Stromal cell of bone marrow (primary cell): Measurements from ENCODE around the gene MMP17.
"Not testable (repeated sequence)": the region's sequence is repeated elsewhere in the genome, so short reads cannot be mapped to it uniquely, and the experiment has no call there.

ENCODE experiments used
- DNase-seq: peaks from one replicate; pipeline ENCODE4 v3.0.0-alpha.2; 2012; ENCODE audit warnings: low read depth

MMP17 gene

GRCh38 chr12:131800594-131801135 lies 27.5 kb upstream of the MMP17 start:
- DNase-seq = no peak

DNA sequence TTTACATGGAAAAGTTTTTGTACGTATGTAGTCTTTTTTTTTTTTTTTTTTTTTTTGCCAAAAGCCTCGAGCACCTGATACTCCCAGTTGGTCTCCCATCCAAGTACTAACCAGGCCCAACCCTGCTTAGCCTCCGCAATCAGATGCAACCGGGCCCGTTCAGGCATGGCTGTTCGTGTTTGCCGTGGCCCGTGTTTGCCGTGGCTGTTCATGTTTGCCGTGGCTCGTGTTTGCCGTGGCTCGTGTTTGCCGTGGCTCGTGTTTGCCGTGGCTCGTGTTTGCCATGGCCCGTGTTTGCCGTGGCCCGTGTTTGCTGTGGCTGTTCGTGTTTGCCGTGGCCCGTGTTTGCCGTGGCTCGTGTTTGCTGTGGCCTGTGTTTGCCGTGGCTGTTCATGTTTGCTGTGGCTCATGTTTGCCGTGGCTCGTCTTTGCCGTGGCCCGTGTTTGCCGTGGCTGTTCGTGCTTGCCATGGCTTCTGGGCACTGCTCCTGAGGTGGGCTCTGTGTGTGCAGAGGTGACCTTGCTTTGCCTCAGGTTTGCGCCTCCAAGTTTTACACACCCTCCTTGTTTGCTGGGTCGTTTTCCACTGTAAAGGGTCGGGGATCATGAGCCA lies 26.8 kb upstream of the MMP17 start:
- DNase-seq = no peak

DNA sequence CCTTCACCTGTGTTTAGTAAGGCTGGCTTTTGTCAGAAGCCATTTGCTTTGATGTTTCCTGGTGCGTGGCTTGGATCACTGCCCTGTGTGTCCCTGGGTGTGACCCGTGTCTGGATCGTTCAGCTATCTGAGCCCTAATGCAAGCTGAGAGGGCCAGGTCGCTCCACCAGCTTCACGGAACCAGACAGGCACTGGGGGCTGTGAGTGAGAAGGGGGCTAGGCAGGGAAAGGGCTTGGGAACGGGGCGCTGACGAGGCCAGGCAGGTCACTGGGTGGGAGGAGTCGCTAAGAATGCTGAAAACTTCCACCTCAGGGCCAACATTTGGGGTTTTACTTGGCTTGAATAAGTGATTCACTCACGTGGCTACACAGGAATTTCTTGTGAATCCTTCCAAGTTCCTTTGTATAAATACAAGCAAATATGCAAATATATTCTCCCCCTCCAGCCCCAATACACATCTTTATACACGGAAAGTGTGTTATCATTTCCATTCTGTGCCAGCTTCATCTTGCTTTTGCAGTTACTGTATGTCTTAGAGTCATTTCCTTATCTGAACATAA lies 24.2 kb upstream of the MMP17 start:
- DNase-seq = no peak

GRCh38 chr12:131805421-131805820 lies 22.8 kb upstream of the MMP17 start:
- DNase-seq = no peak

DNA sequence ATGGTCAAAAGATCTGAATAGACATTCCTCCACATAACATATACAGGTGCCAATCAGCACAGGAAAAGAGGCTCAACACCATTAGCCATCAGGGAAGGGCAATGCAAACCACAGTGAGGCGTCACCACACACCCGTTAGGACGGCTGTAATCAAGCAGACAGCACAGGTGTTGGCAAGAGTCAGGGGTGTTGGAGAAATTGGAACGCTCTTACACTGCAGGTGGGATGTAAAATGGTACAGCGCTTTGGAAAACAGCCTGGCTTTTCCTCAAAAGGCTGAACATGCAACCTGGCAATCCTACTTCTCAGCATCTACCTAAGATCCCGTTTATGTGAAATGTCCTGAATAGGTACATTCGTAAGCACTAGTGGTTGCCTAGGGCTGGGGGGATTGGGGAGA lies 21.5 kb upstream of the MMP17 start:
- no peak for DNase-seq

- DNase-seq = no peak
Measured at GRCh38 chr12:131808744-131809371, 19.3 kb upstream of the MMP17 start.

GRCh38 chr12:131809476-131810254 lies 18.5 kb upstream of the MMP17 start:
- DNase-seq = not testable (repeated sequence)

- DNase-seq = no peak
Measured at GRCh38 chr12:131810726-131811125, 17.5 kb upstream of the MMP17 start.

GRCh38 chr12:131815131-131815530 lies 13.1 kb upstream of the MMP17 start:
- DNase-seq = no peak

- DNase-seq = peak; percentile 24
Measured at GRCh38 chr12:131816495-131816894, 11.7 kb upstream of the MMP17 start.

GRCh38 chr12:131817241-131817640 lies 11.0 kb upstream of the MMP17 start:
- no peak for DNase-seq

DNA sequence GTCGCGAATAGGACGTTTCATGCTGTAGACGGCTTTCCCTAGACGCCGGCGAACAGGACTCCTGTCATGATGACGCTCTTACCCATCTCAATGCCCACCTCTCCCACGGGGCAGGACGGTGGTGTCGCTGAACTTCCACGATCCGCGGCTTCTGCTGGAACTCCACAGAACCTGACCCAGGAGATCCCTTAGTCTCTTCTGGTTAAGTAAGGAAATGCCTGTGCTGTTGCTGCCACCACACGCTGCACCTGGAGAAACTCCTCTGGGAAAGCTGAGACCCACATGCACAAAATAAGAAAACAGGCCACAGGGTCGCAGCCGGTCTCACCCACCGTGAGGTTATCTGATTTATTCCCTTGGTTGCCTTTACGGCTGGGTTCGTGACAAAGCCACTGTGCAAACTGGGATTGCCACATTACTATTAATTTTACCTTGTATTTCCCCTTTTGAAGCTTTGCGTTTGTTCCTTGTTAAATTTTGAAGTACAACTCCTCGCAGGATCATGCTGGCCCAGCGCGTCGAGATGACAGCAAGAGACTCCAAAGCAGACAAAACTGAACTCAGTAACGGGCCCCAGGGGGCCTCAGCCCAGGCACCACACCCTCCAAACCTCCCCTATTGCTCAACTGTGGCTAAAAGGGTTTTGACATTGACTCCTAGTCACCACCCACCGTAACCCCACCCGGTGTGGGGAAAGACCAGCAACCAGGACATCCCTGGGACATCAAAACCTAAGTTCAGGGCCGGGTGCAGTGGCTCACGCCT lies 9.2 kb upstream of the MMP17 start:
- peak; percentile 37 for DNase-seq

- DNase-seq = no peak
Measured at GRCh38 chr12:131824450-131824849, 3.7 kb upstream of the MMP17 start.

DNA sequence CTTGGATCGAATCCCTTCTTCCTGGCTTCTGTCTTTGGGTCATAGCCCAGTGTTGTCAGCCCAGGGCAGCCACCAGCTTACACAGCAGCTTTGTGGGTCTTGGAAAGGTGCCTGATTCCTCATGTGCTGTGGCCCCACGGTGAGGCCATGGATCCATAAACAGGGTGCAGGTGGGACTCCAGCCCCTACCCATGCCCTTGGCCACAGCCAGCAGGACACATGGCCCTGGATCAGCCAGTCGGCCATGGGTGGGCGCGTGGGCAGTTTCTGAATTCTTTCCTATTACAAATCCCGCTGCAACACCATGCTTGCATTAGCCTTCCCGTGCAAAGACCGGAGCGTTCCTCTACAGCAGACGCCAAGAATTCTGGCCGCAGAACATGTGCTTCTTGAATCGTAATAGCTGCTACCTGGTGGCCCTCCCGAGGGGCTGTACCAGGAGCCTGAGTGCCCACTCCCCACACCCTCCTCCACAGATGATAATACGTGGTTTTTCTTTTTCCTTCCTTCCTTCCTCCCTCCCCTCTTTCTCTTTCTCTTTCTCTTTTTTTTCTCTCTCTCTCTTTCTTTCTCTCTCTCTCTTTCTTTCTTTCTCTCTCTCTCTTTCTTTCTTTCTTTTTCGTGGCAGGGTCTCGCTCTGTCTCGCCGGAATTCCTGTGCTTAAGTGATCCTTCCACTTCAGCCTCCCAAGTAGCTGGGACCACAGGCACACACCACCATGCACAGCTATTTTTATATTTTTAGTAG lies 2.9 kb upstream of the MMP17 start:
- DNase-seq = peak; percentile 60

DNA sequence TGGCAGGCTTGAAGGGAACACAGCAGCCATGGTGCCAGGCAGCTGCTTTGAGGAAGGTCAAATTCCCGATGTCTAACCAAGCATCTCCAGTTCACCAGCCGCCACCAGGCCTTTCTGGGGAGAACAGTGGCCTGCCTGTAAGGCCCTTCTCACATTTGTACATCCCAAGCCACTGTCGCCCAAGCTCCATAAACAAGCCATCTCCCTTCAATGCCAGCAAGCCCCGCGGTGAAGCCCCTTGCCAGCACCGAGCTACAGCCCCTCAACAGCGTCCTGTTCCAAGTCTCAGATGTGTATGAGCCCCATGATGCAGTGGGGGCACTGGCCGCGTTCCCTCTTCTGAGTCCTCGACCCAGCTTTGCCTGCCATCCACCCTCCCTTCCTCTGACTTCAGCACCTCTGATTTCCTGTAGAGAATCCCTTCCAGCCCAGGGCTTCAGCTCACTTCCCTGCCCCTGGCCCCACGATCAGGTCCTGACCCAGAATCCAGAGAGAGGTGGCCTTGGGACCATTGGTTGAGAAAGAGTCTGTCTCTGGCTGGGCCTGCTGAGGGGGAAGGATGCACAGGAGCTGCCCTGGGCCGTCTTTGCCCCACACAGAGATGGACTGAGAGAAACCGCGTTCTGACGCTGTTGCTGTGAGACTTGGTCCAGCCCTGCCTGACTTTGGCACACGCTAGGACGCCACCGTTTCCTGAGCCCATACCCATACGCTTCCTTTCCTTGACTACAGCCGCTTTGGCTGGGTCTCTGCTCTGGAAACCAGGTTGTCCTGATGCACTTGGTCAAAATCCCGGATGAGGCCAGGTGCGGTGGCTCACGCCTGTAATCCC lies 1.9 kb upstream of the MMP17 start:
- DNase-seq = no peak

- no peak for DNase-seq
Measured at GRCh38 chr12:131828671-131829355, 620 bp downstream of the MMP17 start.

GRCh38 chr12:131829356-131829747 lies 1.2 kb downstream of the MMP17 start:
- no peak for DNase-seq

GRCh38 chr12:131829791-131830334 lies 1.7 kb downstream of the MMP17 start:
- DNase-seq = no peak

DNA sequence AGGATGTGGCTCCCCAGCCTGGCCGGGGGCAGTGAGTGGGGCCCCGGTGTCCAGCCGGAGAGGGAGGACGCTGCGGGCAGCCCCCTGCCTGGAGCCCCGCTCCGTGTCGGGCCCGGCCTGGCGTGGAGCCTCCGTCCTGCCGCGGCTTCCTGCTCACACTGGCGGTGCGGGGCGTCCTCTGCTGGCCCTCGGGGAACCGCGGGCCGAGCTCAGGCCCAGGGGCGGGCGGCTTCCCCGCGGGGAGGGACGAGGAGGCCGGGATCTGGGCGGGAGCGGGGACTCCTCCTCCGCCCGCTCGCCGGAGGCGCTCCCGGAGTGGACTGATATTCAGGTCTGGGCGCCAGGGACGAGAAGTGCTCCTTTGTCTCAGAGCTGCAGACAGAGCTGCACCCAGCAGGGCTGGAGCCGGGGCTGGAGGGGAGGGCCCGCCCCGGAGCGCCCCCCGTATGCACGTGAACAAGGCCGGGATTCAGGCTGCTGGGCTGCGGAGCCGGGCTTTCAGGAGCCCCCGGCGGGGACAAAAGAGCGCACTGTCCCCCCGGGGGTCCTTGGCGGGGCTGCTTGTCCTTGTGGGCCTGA lies 2.2 kb downstream of the MMP17 start:
- DNase-seq = peak; percentile 73
